ENCODE data around the gene PC.
A peak's percentile ranks its signal among the peaks of the same experiment; 100 is the strongest.

PC gene

DNA sequence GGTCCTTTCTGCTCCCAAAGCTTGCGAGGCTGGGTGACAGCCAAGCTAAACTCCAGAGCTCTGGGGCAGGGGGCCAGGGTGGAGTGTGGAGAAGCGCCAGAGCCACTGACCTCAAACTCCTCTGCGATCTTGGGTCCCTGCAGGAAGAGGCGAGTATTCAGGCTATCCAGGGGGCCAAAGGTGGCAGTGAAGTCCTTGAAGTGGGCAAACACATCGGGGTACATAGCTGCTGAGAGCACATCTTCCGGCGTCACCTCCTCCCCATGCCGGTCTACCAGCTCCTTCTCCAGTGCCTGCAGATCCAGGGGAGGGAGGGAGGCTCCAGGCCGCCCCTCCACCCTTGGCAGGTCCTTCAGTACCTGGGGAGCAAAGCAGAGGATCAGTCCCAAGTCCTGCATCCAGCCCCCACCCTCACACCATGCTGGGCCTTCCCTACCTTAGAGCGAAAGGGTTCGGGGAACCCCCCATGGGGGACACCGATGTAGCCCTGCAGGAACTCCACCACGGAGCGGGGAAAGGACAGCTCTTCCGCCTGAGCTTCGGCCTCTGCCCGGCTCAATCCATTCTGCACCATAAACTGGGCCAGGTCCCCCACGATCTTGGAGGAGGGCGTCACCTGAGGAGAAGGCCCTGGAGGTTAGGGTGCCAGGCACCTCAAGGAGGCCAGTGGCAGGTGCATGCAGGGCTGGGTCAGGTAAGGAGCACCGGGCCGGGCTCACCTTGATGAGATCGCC, 108.5 kb downstream of the PC start:
- no peak for DNase-seq (ENCODE audit: low read depth)
- no peak overlapping the region for H3K4me3 ChIP-seq (ENCODE audit: low read depth, low read length)
- TF ChIP-seq, protein P1, sequence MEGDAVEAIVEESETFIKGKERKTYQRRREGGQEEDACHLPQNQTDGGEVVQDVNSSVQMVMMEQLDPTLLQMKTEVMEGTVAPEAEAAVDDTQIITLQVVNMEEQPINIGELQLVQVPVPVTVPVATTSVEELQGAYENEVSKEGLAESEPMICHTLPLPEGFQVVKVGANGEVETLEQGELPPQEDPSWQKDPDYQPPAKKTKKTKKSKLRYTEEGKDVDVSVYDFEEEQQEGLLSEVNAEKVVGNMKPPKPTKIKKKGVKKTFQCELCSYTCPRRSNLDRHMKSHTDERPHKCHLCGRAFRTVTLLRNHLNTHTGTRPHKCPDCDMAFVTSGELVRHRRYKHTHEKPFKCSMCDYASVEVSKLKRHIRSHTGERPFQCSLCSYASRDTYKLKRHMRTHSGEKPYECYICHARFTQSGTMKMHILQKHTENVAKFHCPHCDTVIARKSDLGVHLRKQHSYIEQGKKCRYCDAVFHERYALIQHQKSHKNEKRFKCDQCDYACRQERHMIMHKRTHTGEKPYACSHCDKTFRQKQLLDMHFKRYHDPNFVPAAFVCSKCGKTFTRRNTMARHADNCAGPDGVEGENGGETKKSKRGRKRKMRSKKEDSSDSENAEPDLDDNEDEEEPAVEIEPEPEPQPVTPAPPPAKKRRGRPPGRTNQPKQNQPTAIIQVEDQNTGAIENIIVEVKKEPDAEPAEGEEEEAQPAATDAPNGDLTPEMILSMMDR (conservative IDR thresholded peaks at IDR 0.05; ENCODE audit: low read depth, low read length) = no peak

DNA sequence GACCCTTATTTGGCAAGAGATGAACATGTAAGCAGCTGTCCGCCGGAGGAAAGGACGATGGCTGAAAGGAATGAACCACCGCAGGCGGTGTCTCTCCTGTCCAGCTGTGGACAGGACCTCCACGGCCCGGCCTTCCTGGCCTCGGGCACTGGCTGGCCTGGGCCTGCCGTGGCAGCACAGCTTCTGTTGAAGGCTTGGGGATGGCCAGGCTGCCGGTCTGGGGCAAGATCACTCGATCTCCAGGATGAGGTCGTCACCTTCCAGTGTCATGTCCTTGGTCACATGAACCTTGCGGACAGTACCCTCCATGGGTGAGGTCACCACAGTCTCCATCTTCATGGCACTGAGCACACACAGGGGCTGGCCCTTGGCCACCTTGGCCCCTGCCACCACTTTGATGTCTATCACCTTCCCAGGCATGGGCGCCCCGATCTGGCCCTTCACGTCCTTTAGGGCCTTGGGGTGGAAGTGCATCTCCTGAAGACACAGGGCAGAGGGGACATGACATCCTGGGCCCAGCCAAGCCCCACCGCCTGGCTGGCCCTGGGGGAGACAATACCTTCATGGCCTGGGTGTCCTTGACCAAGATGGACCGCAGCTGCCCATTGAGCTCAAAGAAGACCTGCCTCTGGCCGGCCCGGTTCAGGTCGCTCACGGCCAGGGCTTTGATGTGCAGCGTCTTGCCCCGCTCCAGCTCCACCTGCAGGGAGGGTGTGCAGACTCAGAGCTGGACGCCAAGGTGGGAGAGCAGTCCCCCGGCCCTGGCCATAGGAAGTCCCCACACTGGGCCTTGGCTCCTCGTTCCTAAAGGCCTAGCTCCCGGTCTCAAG, 109.3 kb downstream of the PC start:
- TF ChIP-seq, protein P1 (conservative IDR thresholded peaks at IDR 0.05; ENCODE audit: low read depth, low read length) = no peak
- H3K4me3 ChIP-seq (ENCODE audit: low read depth, low read length) = no peak overlapping the region
- DNase-seq (ENCODE audit: low read depth) = no peak

DNA sequence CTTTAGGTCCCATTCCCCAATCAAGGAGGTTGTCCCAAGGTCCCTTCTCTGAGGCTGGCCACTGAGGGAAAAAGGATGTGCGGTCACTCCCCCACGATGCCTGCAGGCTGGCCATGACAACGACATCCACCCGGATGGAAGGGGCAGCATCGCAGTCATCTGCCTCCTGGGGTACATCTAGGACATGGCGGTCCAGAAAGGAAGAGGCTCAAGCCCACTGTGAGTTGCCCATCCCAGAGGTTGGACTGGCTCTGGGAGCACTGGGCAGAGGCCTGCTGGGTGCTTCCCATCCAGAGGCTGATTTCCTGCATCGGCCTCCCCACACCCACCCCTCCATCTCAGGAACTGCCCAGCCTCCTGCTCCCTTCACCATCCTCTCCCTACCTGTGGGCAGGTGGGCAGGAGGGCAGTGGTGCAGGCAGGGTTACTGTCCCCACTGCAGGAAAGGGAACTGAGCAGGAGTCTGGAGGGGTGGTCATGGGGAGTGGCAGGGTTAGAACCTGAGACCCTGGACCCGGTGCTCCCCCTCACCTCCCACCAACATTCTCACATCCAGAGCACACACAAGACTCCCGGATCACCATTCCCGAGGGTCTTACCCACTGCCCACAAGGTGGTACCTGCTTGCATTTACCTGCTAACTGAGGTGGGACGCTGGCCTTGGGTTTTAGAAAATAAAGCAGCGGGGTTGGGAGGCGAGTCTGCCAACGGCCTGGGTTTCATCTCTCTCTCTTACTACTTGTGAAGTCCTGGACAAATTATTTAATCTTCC, 110.5 kb downstream of the PC start:
- H3K4me3 ChIP-seq (ENCODE audit: low read depth, low read length) = no peak overlapping the region
- DNase-seq (ENCODE audit: low read depth) = no peak
- TF ChIP-seq, protein P1 (conservative IDR thresholded peaks at IDR 0.05; ENCODE audit: low read depth, low read length) = no peak

DNA sequence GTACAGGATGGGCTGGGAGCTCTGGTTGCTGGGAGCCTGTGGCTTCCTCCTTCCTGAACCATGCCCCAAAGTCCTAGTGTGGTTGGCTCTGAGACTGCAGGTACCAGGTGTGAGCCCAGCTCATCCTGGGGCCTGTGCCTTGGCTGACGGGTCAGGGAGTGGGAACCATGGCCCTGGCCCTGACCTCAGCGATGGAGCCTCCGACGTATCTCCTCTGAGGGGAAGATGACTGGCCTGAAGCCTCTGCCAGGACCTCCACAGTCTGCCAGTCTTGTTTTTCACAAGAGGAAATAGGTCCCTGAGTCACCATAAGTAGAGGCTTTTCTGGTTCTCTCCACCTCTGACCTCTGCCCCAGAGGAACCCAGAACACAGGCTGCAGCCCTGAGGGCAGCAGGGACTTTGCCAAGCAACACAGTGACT, 111.5 kb downstream of the PC start:
- TF ChIP-seq, protein P1 (conservative IDR thresholded peaks at IDR 0.05; ENCODE audit: low read depth, low read length) = no peak
- no peak for DNase-seq (ENCODE audit: low read depth)
- H3K4me3 ChIP-seq (ENCODE audit: low read depth, low read length) = no peak overlapping the region

DNA sequence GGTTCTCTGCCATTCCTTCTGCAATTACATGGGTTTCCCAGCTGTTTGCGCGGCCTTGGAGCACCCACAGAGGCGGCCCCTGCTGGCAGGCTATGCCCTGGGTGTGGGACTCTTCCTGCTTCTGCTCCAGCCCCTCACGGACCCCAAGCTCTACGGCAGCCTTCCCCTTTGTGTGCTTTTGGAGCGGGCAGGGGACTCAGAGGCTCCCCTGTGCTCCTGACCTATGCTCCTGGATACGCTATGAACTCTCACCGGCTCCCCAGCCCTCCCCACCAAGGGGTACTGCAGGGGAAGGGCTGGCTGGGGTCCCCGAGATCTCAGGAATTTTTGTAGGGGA, 112.3 kb downstream of the PC start:
- no peak overlapping the region for H3K4me3 ChIP-seq (ENCODE audit: low read depth, low read length)
- DNase-seq (ENCODE audit: low read depth) = peak; percentile 17
- TF ChIP-seq, protein P1 (conservative IDR thresholded peaks at IDR 0.05; ENCODE audit: low read depth, low read length) = peak; percentile 20

DNA sequence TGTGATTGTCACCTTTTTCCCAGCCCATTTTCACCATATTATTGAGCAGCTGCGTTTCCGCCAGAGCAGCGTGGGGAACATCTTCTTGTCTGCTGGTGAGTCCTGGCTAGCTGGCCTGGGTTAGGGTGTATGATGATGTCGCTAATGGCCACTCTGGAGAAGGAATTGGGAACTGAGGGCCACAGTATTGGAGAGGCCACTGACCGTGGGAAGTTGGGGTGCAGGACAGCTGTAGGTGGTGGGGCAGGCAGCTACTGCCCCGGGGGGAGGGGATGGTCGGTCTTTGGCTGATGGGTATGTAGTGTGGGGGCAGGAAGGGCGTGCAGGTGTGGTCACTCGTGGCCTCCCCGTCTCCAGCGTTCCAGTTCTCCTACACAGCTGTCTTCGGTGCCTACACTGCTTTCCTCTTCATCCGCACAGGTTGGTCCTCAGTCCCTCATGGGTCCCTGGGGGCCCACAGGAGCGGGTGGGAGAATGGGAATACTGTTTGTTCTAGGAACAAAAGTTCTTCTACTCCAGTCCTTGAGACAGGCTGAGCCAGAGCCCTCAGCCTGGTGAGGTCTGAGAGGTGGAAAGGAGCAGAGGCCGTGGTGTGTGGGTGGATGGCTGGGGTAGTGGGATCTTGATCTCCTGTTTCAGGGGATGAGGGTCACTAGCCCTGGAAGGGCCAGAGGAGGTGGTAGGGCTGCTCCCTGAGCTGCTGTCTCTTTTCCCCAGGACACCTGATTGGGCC, 112.9 kb downstream of the PC start:
- peak overlapping the region; percentile 96 for H3K4me3 ChIP-seq (ENCODE audit: low read depth, low read length)
- TF ChIP-seq, protein P1 (conservative IDR thresholded peaks at IDR 0.05; ENCODE audit: low read depth, low read length) = no peak
- peak; percentile 14 for DNase-seq (ENCODE audit: low read depth)

Data from choroid plexus epithelial cell (primary cell).